ENCODE results near the gene PCDHGA1. TPM values are rescaled to one million over a fixed set of nuclear protein-coding genes. Genes with fewer than 3 reads are reported as not detected.
A peak's percentile ranks its signal among the peaks of the same experiment; 100 is the strongest.

The PCDHGA1 gene
- total RNA-seq, 2 experiments from 2014 or later, result 0.07 TPM; not detected in 1

DNA sequence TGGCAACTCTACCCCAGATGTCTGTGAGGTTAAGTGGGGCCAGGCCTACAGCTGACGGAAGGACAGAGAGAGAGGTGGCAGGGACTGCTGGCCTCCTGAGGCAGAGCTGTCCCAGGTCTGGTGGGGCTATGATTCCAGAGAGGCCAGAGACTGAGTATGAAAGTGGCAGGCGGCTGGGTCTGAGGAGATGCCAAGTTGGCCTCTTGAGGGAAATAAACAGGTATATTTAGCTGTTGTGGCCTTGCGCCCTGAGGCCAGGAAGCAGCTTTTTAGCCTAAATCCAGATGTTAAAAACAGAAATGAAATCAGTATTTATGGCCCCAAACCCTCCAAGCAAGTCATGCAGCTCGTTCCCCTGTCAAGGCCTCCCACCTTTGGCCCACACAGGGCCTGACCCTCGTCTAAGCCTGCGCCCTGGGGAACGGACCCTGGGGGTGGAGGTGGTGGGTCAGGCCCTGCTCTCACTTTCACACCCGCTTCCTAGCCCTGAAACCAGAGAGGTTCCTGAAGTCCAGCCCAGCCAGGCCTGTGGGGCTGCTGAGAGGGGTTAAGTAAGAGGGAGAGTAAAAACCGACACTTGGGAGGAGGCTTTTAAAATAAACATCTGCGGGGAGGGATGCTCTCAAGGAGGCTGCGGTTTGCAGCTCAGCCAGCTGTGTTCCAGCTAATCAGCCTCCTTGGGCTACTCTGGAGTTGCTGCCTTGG is 177.2 kb downstream of the PCDHGA1 start:
- H3K27me3 Mint-ChIP-seq, result no peaks in the 10 kb centered on the region
- H3K36me3 Mint-ChIP-seq (ENCODE audit: low read depth), result no peaks in the 10 kb centered on the region
- ATAC-seq, result no peak
- no peak overlapping the region for H3K4me3 Mint-ChIP-seq
- H3K27ac Mint-ChIP-seq, result no peak overlapping the region
- TF ChIP-seq, protein P1, sequence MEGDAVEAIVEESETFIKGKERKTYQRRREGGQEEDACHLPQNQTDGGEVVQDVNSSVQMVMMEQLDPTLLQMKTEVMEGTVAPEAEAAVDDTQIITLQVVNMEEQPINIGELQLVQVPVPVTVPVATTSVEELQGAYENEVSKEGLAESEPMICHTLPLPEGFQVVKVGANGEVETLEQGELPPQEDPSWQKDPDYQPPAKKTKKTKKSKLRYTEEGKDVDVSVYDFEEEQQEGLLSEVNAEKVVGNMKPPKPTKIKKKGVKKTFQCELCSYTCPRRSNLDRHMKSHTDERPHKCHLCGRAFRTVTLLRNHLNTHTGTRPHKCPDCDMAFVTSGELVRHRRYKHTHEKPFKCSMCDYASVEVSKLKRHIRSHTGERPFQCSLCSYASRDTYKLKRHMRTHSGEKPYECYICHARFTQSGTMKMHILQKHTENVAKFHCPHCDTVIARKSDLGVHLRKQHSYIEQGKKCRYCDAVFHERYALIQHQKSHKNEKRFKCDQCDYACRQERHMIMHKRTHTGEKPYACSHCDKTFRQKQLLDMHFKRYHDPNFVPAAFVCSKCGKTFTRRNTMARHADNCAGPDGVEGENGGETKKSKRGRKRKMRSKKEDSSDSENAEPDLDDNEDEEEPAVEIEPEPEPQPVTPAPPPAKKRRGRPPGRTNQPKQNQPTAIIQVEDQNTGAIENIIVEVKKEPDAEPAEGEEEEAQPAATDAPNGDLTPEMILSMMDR (IDR thresholded peaks at IDR 0.05), result no peak
- H3K4me1 Mint-ChIP-seq (ENCODE audit: low read depth), result peaks cover 11% of the 10 kb centered on the region
- DNase-seq, result no peak
- no peaks in the 10 kb centered on the region for H3K9me3 Mint-ChIP-seq
- intact Hi-C loops (cut with micrococcal nuclease), result no loop called here
- ChIA-PET CTCF (interaction anchor here (1.1 to 9.4 kb wide), 7 partner anchors 15 to 187 kb away, joined by 3 to 122 read pairs (median 8); partner anchors contain the start of genes PCDHGA10, PCDHGA12, PCDHGC3 and TAF7), POLR2A (interaction anchor here (1.2 kb wide), 1 partner anchor 12 kb away, joined by 3 read pairs; no protein-coding TSS in a partner anchor)

DNA sequence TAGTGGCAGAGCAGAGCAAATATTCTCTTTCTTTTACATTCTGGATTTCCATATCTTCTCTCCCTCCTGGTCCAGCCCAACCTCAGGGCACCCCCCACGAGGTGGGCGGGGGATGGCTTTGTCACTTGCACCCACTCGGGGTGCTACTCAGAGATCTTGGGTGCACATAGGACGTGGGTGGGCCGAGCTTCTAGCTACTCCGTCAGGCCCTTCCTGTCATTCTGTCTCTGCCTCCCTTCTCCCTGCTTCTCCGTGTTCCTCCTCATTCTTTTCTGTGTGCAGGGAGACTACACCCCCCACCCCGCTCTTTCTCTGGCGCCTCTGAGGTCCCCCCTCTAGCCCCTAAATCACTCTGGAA is 178.1 kb downstream of the PCDHGA1 start:
- H3K27ac Mint-ChIP-seq, result no peak overlapping the region
- TF ChIP-seq, protein P1 (IDR thresholded peaks at IDR 0.05), result no peak
- intact Hi-C loops (cut with micrococcal nuclease), result no loop called here
- ATAC-seq, result no peak
- DNase-seq, result no peak
- ChIA-PET CTCF (interaction anchor here (1.0 to 9.4 kb wide), 7 partner anchors 15 to 188 kb away, joined by 3 to 122 read pairs (median 4); partner anchors contain the start of genes PCDHGA12, PCDHGB6, PCDHGC3 and TAF7), POLR2A (interaction anchor here (0.8 kb wide), 1 partner anchor 30 kb away, joined by 3 read pairs; no protein-coding TSS in a partner anchor)
- H3K36me3 Mint-ChIP-seq (ENCODE audit: low read depth), result peaks cover 4% of the 10 kb centered on the region
- no peaks in the 10 kb centered on the region for H3K27me3 Mint-ChIP-seq
- H3K9me3 Mint-ChIP-seq, result no peaks in the 10 kb centered on the region
- no peak overlapping the region for H3K4me3 Mint-ChIP-seq
- peaks cover 17% of the 10 kb centered on the region for H3K4me1 Mint-ChIP-seq (ENCODE audit: low read depth)

DNA sequence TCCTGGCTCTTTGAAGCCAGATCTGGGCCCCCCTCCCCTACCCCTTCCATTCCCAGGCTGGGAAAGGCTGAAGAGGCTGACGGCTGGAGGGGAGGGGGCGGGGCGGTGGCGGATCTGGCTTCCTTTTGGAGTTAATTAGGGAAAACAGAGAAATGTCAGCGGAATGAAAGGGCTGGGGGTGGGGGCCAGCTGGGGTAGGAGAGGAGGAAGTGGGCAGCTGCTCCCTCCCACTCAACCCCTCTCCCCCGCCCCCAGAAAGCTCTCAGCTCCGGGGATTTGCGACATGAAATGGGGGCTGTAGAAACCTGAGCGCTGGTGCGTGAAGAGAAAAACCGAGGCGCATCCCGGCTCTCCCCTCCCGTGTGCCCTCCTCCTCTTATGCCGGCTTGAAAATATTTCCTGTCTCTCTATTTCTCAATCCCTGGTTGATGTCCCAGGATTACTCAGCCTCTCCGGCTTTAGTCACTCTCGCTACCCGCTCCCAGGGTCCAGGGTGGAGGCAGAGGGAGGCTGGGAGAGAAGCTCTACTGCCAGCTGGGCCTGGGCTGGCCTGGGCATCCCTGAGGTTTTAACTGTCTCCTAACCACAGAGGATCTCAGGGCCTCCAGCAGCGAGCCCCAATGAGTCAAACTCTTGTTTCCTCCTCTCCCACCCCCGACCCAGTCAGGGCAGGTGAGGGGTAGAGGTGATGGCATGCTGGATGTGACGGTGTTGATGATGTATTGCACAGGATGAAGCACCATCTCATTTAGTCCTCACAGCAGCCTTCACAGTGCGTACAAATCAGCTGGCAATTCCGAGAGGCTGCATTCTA is 178.7 kb downstream of the PCDHGA1 start:
- ChIA-PET POLR2A (interaction anchor here (0.8 kb wide), 1 partner anchor 30 kb away, joined by 3 read pairs; no protein-coding TSS in a partner anchor), CTCF (interaction anchor here (0.7 to 9.4 kb wide), 10 partner anchors 14 to 189 kb away, joined by 3 to 122 read pairs (median 4); partner anchors contain the start of genes PCDHGA10, PCDHGA11, PCDHGA12 and PCDHGB6)
- TF ChIP-seq, protein P1 (IDR thresholded peaks at IDR 0.05), result no peak
- peak; percentile 64 for DNase-seq
- Mint-ChIP-seq H3K36me3 (ENCODE audit: low read depth) (peaks cover 9% of the 10 kb centered on the region), H3K27ac (peak overlapping the region; percentile 43), H3K9me3 (no peaks in the 10 kb centered on the region), H3K4me3 (no peak overlapping the region), H3K4me1 (ENCODE audit: low read depth) (peaks cover 22% of the 10 kb centered on the region), H3K27me3 (no peaks in the 10 kb centered on the region)
- peak; percentile 31 for ATAC-seq
- intact Hi-C loops (cut with micrococcal nuclease), result no loop called here

DNA sequence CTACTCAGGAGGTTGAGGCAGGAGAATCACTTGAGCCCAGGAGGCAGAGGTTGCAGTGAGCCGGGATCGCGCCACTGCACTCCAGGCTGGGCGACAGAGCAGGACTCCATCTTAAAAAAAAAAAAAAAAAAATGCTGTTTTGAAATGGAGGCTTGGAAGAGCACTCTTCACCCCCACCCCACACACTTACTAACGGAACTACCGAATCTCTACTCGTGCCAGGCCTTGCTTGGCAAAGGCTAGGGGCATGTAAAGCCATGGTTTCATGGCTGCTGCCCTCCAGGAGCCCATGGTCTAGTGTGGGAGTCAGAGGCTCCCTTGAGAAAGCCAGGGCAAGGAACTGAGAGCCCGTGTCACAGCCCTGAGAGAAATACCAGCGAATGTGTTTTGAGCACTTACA is 179.8 kb downstream of the PCDHGA1 start:
- intact Hi-C loops (cut with micrococcal nuclease), result loop anchor here (5.0 to 10.0 kb wide), 2 partner anchors 98 to 185 kb away; partner anchors contain the start of genes PCDHGA10 and TAF7
- H3K27me3 Mint-ChIP-seq, result no peaks in the 10 kb centered on the region
- no peak overlapping the region for H3K4me3 Mint-ChIP-seq
- TF ChIP-seq, protein P1 (IDR thresholded peaks at IDR 0.05), result no peak
- H3K27ac Mint-ChIP-seq, result no peak overlapping the region
- H3K4me1 Mint-ChIP-seq (ENCODE audit: low read depth), result peaks cover 34% of the 10 kb centered on the region
- ATAC-seq (no peak), DNase-seq (no peak)
- ChIA-PET CTCF (interaction anchor here (1.0 to 9.4 kb wide), 7 partner anchors 13 to 190 kb away, joined by 3 to 122 read pairs (median 27); partner anchors contain the start of genes PCDHGA10, PCDHGA11, PCDHGA12 and PCDHGB7), POLR2A (no interaction called here)
- no peaks in the 10 kb centered on the region for H3K9me3 Mint-ChIP-seq
- peaks cover 17% of the 10 kb centered on the region for H3K36me3 Mint-ChIP-seq (ENCODE audit: low read depth)

Measured in activated CD8-positive, alpha-beta T cell treated with anti-CD3 and anti-CD28 coated beads for 36 hours (primary cell).